Neural cell (in vitro differentiated cells): ENCODE results near the gene PPP1R13B. TPM values are rescaled to one million over a fixed set of nuclear protein-coding genes. Genes with fewer than 3 reads are reported as not detected.

Experiments used
- H2AFZ ChIP-seq: fragments of 200-600, 300-800 bp; sonication (generic), shearing (Covaris generic); 2 replicates; pipeline ENCODE4 v1.6.0; 2014; ENCODE audit warnings: low read depth, mild to moderate bottlenecking, antibody characterized with exemption, low read length, moderate library complexity
- H3F3A ChIP-seq: fragments of 200-600 bp; shearing (Covaris generic); 2 replicates; pipeline ENCODE4 v1.6.1; 2016; ENCODE audit warnings: mild to moderate bottlenecking, moderate library complexity, mixed read lengths, antibody characterized with exemption, low read length; ENCODE audit not compliant: insufficient read depth, poor library complexity, severe bottlenecking
- H3K27ac ChIP-seq: fragments of 200-600, 300-800 bp; sonication (generic), shearing (Covaris generic); 2 replicates; pipeline ENCODE4 v1.5.1; 2014; ENCODE audit warnings: mild to moderate bottlenecking, low read length, moderate library complexity
- H3K27me3 ChIP-seq: fragments of 300-800, 200-600 bp; sonication (generic), shearing (Covaris generic); 2 replicates; pipeline ENCODE4 v1.6.0; 2014; ENCODE audit warnings: mild to moderate bottlenecking, low read depth, low read length, moderate library complexity; ENCODE audit not compliant: insufficient read depth
- H3K36me3 ChIP-seq: fragments of 300-800, 200-600 bp; sonication (generic), shearing (Covaris generic); 2 replicates; pipeline ENCODE4 v1.5.1; 2014; ENCODE audit warnings: mild to moderate bottlenecking, antibody characterized with exemption, low read length, moderate library complexity; ENCODE audit not compliant: insufficient read depth
- H3K4me2 ChIP-seq: fragments of 300-800, 200-600 bp; sonication (generic), shearing (Covaris generic); 2 replicates; pipeline ENCODE4 v1.6.0; 2014; ENCODE audit warnings: mild to moderate bottlenecking, low read length
- H3K4me3 ChIP-seq: fragments of 300-800, 200-600 bp; sonication (generic), shearing (Covaris generic); 2 replicates; pipeline ENCODE4 v1.5.1; 2014; ENCODE audit warnings: mild to moderate bottlenecking, low read length, moderate library complexity
- H3K79me2 ChIP-seq: fragments of 200-600 bp; shearing (Covaris generic); replicated peaks from 2 replicates; pipeline ENCODE4 v1.6.0; 2014; ENCODE audit warnings: mild to moderate bottlenecking, low read length, moderate library complexity; ENCODE audit not compliant: insufficient read depth
- H3K9ac ChIP-seq: fragments of 300-800, 200-600 bp; sonication (generic), shearing (Covaris generic); 2 replicates; pipeline ENCODE4 v1.6.1; 2016; ENCODE audit warnings: mild to moderate bottlenecking, low read length, mixed read lengths
- H3K9me2 ChIP-seq: fragments of 200-600 bp; shearing (Covaris generic); 2 replicates; pipeline ENCODE4 v1.6.1; 2016; ENCODE audit warnings: mild to moderate bottlenecking, low read length, mixed read lengths; ENCODE audit not compliant: insufficient read depth
- H3K9me3 ChIP-seq: fragments of 200-600, 300-800 bp; sonication (generic), shearing (Covaris generic); 2 replicates; pipeline ENCODE4 v1.6.1; 2016; ENCODE audit warnings: mild to moderate bottlenecking, mixed run types, low read length, moderate library complexity, mixed read lengths
- H4K20me1 ChIP-seq: fragments of 200-600 bp; shearing (Covaris generic); 2 replicates; pipeline ENCODE4 v1.6.1; 2016; ENCODE audit warnings: mild to moderate bottlenecking, mixed run types; ENCODE audit not compliant: insufficient read depth
- EP300 ChIP-seq: fragments of 450-650 bp; conservative IDR thresholded peaks from 2 replicates; pipeline ENCODE4 v1.6.1; 2014; ENCODE audit warnings: antibody characterized with exemption, mild to moderate bottlenecking, moderate library complexity; ENCODE audit not compliant: poor library complexity, severe bottlenecking
- EZH2 ChIP-seq: fragments of 200-600, 300-800 bp; shearing (Covaris generic), sonication (generic); IDR thresholded peaks from 2 replicates; pipeline ENCODE4 v1.6.1; 2014; ENCODE audit warnings: antibody characterized with exemption, low read length, borderline replicate concordance, mild to moderate bottlenecking; ENCODE audit not compliant: insufficient read depth, poor library complexity, severe bottlenecking
- MXI1 ChIP-seq: fragments of 450-650 bp; conservative IDR thresholded peaks from 2 replicates; pipeline ENCODE4 v1.6.1; 2014; ENCODE audit warnings: antibody characterized with exemption, mild to moderate bottlenecking; ENCODE audit not compliant: poor library complexity, severe bottlenecking
- POLR2AphosphoS5 ChIP-seq: IDR thresholded peaks from 2 replicates; pipeline ENCODE4 v1.6.1; 2012
- RAD21 ChIP-seq: fragments of 450-650 bp; conservative IDR thresholded peaks from 2 replicates; pipeline ENCODE4 v1.6.1; 2014; ENCODE audit warnings: antibody characterized with exemption, mild to moderate bottlenecking, moderate library complexity
- REST ChIP-seq: IDR thresholded peaks from 2 replicates; pipeline ENCODE4 v1.6.1; 2012; ENCODE audit warnings: borderline replicate concordance
- SMC3 ChIP-seq: fragments of 450-650 bp; conservative IDR thresholded peaks from 2 replicates; pipeline ENCODE4 v1.6.1; 2014; ENCODE audit warnings: antibody characterized with exemption, mild to moderate bottlenecking, moderate library complexity; ENCODE audit not compliant: poor library complexity
- TAF1 ChIP-seq: IDR thresholded peaks from 2 replicates; pipeline ENCODE4 v1.6.1; 2012; ENCODE audit warnings: low read depth
- polyA plus RNA-seq: library from polyadenylated mRNA; depleted of rRNA; stranded (reverse); fragments of >200 nt; gene quantifications from 2 replicates; pipeline ENCODE4 v1.2.3, GENCODE V29; 2014
- TF ChIP-seq, protein P1 (sequence below): fragments of 450-650 bp; IDR thresholded peaks from 2 replicates; pipeline ENCODE4 v1.5.1; 2014; ENCODE audit warnings: antibody characterized with exemption, mild to moderate bottlenecking, moderate library complexity; ENCODE audit not compliant: poor library complexity, severe bottlenecking

PPP1R13B gene
- polyA plus RNA-seq, 1 donor from 2014 or later: 8.2 TPM

GRCh38 chr14:103739466-103739792 lies 107.9 kb downstream of the PPP1R13B start:
- Histone ChIP-seq H3F3A (no peaks in the 10 kb centered on the region), H3K9me3 (no peaks in the 10 kb centered on the region), H3K27ac (no peak overlapping the region), H3K4me2 (no peak overlapping the region), H3K36me3 (no peaks in the 10 kb centered on the region), H3K4me3 (no peak overlapping the region), H2AFZ (no peak overlapping the region), H3K9me2 (no peaks in the 10 kb centered on the region), H3K79me2 (no peaks in the 10 kb centered on the region), H3K9ac (no peak overlapping the region), H4K20me1 (no peaks in the 10 kb centered on the region), H3K27me3 (no peaks in the 10 kb centered on the region)
- TF ChIP-seq SMC3 (no peak), REST (no peak), MXI1 (no peak), POLR2AphosphoS5 (no peak), EZH2 (no peak), RAD21 (no peak), TAF1 (no peak), EP300 (no peak)
- TF ChIP-seq, protein P1, sequence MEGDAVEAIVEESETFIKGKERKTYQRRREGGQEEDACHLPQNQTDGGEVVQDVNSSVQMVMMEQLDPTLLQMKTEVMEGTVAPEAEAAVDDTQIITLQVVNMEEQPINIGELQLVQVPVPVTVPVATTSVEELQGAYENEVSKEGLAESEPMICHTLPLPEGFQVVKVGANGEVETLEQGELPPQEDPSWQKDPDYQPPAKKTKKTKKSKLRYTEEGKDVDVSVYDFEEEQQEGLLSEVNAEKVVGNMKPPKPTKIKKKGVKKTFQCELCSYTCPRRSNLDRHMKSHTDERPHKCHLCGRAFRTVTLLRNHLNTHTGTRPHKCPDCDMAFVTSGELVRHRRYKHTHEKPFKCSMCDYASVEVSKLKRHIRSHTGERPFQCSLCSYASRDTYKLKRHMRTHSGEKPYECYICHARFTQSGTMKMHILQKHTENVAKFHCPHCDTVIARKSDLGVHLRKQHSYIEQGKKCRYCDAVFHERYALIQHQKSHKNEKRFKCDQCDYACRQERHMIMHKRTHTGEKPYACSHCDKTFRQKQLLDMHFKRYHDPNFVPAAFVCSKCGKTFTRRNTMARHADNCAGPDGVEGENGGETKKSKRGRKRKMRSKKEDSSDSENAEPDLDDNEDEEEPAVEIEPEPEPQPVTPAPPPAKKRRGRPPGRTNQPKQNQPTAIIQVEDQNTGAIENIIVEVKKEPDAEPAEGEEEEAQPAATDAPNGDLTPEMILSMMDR: no peak

- no peaks in the 10 kb centered on the region for H3K9me3 ChIP-seq
- no peak overlapping the region for H3K9ac ChIP-seq
- H3K9me2 ChIP-seq: no peaks in the 10 kb centered on the region
- H3K4me2 ChIP-seq: no peak overlapping the region
- H3K79me2 ChIP-seq: no peaks in the 10 kb centered on the region
- no peak overlapping the region for H3K27ac ChIP-seq
- H3K36me3 ChIP-seq: no peaks in the 10 kb centered on the region
- no peaks in the 10 kb centered on the region for H4K20me1 ChIP-seq
- no peaks in the 10 kb centered on the region for H3K27me3 ChIP-seq
- H2AFZ ChIP-seq: no peak overlapping the region
- no peaks in the 10 kb centered on the region for H3F3A ChIP-seq
- no peak overlapping the region for H3K4me3 ChIP-seq
- TF ChIP-seq, protein P1: no peak
- TF ChIP-seq EZH2 (no peak), POLR2AphosphoS5 (no peak), RAD21 (no peak), MXI1 (no peak), SMC3 (no peak), TAF1 (no peak), REST (no peak), EP300 (no peak)
Observed at GRCh38 chr14:103738701-103739451, 108.5 kb downstream of the PPP1R13B start.
